Stimulated activated memory B cell treated with anti-CD40 and anti-IgM and Interleukin-4, amounts not matched to agents 10 μg/mL and 1 μg/mL and 100 μg/mL, for 72 hours (primary cell): ENCODE results near the gene HDAC4.

Source experiments
- ATAC-seq: fragments of 150-1000 bp; cut with Tn5 transposase; 2 replicates; pipeline ENCODE4 v1.10.0; 2021
- H3K27ac Mint-ChIP-seq: one replicate; pipeline ENCODE4 v1.8.0; 2022; ENCODE audit warnings: mild to moderate bottlenecking, mixed read lengths
- H3K27me3 Mint-ChIP-seq: one replicate; pipeline ENCODE4 v1.8.0; 2022; ENCODE audit warnings: mixed read lengths
- H3K36me3 Mint-ChIP-seq: one replicate; pipeline ENCODE4 v1.8.0; 2022; ENCODE audit warnings: mixed read lengths
- H3K4me1 Mint-ChIP-seq: one replicate; pipeline ENCODE4 v1.8.0; 2022; ENCODE audit warnings: mixed read lengths
- H3K4me3 Mint-ChIP-seq: one replicate; pipeline ENCODE4 v1.8.0; 2022; ENCODE audit warnings: mild to moderate bottlenecking, moderate library complexity, mixed read lengths
- H3K9me3 Mint-ChIP-seq: one replicate; pipeline ENCODE4 v1.8.0; 2022; ENCODE audit warnings: mixed read lengths

The HDAC4 gene

GRCh38 chr2:239193401-239193811, 207.4 kb downstream of the HDAC4 start:
- no peaks in the 10 kb centered on the region for H3K4me1 Mint-ChIP-seq

DNA sequence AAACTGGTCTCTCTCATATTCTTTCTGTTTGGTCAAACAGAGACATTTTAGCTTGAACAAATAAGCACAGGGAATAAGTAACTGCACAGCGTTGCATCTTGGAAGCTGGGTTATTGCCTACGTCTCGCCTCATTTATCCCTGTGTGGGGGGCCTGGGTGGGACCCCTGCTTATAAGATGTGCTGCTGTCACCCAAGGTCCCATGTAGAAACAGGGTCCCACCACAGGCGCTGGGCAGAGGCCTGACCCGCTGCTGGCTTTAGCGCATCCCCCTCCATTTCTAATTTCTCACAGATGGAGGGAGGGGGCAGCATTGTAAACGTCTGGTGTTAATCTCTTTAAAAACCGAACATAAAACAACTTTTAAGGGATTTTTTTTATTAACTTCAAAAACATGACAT, 207.8 kb downstream of the HDAC4 start:
- Mint-ChIP-seq H3K4me1 (no peaks in the 10 kb centered on the region), H3K27ac (no peak overlapping the region), H3K4me3 (no peak overlapping the region), H3K36me3 (peaks cover 37% of the 10 kb centered on the region), H3K27me3 (no peaks in the 10 kb centered on the region), H3K9me3 (no peaks in the 10 kb centered on the region)
- ATAC-seq: no peak

More at GRCh38 chr2:239193401-239193811, 207.4 kb downstream of the HDAC4 start:
- H3K4me3 Mint-ChIP-seq: no peak overlapping the region
- H3K36me3 Mint-ChIP-seq: peaks cover 37% of the 10 kb centered on the region
- H3K27me3 Mint-ChIP-seq: no peaks in the 10 kb centered on the region
- no peak overlapping the region for H3K27ac Mint-ChIP-seq
- ATAC-seq: no peak
- no peaks in the 10 kb centered on the region for H3K9me3 Mint-ChIP-seq

GRCh38 chr2:239192456-239192855, 208.4 kb downstream of the HDAC4 start:
- Mint-ChIP-seq H3K4me3 (no peak overlapping the region), H3K36me3 (peaks cover 37% of the 10 kb centered on the region), H3K27ac (no peak overlapping the region), H3K27me3 (no peaks in the 10 kb centered on the region), H3K4me1 (no peaks in the 10 kb centered on the region), H3K9me3 (no peaks in the 10 kb centered on the region)
- ATAC-seq: no peak

- Mint-ChIP-seq H3K4me3 (no peak overlapping the region), H3K36me3 (peaks cover 43% of the 10 kb centered on the region), H3K27ac (no peak overlapping the region), H3K4me1 (no peaks in the 10 kb centered on the region), H3K27me3 (no peaks in the 10 kb centered on the region), H3K9me3 (no peaks in the 10 kb centered on the region)
- no peak for ATAC-seq
These were observed 209.6 kb downstream of the HDAC4 start for GRCh38 chr2:239190921-239191885.

DNA sequence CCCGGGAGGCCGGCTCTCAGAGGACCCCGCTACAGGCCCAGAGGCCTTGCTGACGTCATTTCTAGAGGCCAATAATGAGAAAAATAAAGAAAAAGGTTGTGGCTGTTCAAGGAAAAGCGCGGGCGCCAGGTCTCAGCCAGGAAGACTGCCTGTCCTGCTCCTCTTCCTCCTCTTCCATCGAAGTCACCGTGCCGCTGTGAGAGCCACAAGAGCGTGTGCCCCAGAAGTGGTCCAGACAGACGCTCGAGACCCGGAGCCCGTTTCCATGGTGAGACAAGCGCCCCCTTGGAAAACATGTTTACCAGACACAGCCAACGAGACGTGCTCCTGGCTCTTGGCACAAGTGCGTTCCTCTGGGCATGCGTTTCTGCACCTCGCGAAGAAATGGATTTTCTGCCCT, 210.5 kb downstream of the HDAC4 start:
- Mint-ChIP-seq H3K4me1 (no peaks in the 10 kb centered on the region), H3K9me3 (no peaks in the 10 kb centered on the region), H3K4me3 (no peak overlapping the region), H3K36me3 (peaks cover 49% of the 10 kb centered on the region), H3K27me3 (no peaks in the 10 kb centered on the region), H3K27ac (no peak overlapping the region)
- no peak for ATAC-seq

- H3K4me1 Mint-ChIP-seq: no peaks in the 10 kb centered on the region
- no peak overlapping the region for H3K27ac Mint-ChIP-seq
- H3K36me3 Mint-ChIP-seq: peaks cover 49% of the 10 kb centered on the region
- ATAC-seq: no peak
- H3K9me3 Mint-ChIP-seq: no peaks in the 10 kb centered on the region
- H3K27me3 Mint-ChIP-seq: no peaks in the 10 kb centered on the region
- H3K4me3 Mint-ChIP-seq: no peak overlapping the region
These were observed 211.1 kb downstream of the HDAC4 start for GRCh38 chr2:239189711-239190131.

DNA sequence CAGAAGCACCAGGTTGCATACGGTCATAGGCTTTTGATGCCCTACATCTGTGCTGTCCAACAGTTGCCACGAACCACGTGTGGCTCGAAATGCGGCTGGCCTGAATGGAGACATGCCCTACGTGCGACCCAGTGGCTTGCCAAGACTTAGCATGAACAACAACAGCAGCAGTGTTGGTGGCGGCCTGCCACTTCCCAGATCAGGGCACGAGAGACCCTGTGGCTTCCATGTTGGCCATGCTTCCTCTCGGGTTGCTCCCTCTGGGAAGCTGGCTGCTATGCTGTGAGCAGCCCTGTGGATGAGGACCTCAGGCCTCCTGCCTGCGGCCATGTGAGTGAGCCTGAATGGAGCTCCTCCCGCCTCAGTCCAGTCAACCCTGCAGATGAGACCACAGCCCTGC, 212.3 kb downstream of the HDAC4 start:
- Mint-ChIP-seq H3K9me3 (no peaks in the 10 kb centered on the region), H3K27ac (no peak overlapping the region), H3K27me3 (no peaks in the 10 kb centered on the region), H3K36me3 (peaks cover 49% of the 10 kb centered on the region), H3K4me1 (no peaks in the 10 kb centered on the region), H3K4me3 (no peak overlapping the region)
- ATAC-seq: no peak

- H3K4me1 Mint-ChIP-seq: no peaks in the 10 kb centered on the region
- no peaks in the 10 kb centered on the region for H3K9me3 Mint-ChIP-seq
- no peak overlapping the region for H3K27ac Mint-ChIP-seq
- peaks cover 49% of the 10 kb centered on the region for H3K36me3 Mint-ChIP-seq
- no peaks in the 10 kb centered on the region for H3K27me3 Mint-ChIP-seq
- no peak overlapping the region for H3K4me3 Mint-ChIP-seq
- ATAC-seq: no peak
These were observed 213.2 kb downstream of the HDAC4 start for GRCh38 chr2:239187464-239188253.

DNA sequence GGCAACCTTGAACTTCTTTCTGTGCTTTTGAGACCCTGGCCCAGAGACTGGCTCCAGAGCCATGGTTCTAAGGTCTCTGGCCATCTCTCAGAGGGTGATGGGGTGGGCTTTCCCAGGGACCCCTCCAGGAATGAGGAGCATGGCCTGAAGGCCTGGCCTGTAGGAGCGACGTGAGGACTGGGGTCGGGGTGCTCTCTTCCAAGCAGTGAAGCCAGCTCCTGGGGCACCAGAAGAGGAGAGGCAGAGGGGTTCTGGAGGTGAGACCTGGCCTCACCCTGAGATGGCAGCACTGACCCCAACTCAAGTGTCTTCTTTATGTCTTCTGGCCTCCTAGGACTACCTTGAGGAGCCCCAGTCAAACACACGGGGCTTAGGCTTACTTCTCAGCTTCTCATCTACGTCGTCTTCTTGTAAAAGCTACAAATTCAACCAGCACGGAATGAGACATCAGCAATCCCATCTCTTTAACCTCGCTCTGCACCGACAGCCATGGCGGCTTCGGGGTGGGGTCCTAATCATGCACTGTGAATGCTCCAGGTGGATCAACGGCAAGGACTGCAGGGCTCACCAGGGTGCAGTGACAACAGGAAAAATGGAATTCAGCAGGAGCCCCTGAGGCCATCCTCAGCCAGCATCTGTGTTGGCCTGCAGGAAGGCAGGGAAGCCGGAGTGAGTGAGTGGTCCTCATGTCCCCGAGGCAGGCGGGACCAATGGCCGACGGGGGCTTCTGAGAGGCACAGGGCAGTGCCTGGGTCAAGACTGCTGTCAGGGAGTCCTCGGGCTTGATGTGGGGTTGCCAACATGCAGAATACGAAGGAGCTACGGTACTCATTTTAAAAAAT, 214.1 kb downstream of the HDAC4 start:
- Mint-ChIP-seq H3K4me3 (no peak overlapping the region), H3K36me3 (peaks cover 49% of the 10 kb centered on the region), H3K27ac (no peak overlapping the region), H3K27me3 (no peaks in the 10 kb centered on the region), H3K9me3 (no peaks in the 10 kb centered on the region), H3K4me1 (no peaks in the 10 kb centered on the region)
- no peak for ATAC-seq

DNA sequence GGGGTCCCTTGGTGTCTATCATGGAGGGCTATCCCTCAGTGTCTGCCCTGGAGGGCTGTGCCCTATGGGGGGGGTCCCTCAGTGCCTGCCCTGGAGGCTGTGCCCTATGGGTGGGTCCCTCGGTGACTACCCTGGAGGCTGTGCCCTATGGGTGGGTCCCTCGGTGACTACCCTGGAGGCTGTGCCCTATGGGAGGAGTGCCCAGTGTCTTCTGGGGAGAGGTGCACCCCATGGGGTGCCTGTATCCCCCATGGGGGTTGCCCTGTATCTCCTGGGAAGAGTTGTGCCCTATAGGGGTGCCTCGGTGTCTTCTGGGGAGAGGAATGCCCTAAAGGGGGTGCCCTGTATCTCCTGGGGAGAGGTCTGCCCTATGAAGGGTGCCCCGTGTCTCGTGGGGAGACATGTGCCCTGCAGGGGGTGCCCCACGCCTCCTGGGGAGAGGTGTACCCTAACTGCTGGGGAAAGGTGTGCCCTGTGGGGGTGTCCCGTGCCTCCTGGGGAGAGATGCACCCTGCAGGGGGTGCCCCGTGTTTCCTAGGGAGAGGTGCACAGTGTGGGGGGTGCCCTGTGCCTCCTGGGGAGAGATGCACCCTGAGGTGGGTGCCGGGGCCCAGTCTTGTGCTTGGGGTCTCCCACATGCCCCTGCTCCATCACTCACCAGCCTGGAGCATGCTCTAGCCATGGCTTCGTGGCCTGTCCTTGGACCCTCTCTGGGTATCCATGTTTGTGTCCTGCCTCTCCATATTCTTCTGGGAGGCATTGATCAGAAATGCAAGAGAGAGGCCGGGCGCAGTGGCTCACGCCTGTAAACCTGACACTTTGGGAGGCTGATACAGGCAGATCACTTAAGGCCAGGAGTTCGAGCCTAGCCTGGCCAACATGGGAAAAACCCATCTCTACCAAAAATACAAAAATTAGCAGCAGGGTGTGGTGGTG, 215.6 kb downstream of the HDAC4 start:
- H3K36me3 Mint-ChIP-seq: peaks cover 59% of the 10 kb centered on the region

GRCh38 chr2:239184179-239184578, 216.6 kb downstream of the HDAC4 start:
- H3K27me3 Mint-ChIP-seq: no peaks in the 10 kb centered on the region
- H3K9me3 Mint-ChIP-seq: no peaks in the 10 kb centered on the region
- no peaks in the 10 kb centered on the region for H3K4me1 Mint-ChIP-seq
- no peak overlapping the region for H3K4me3 Mint-ChIP-seq
- no peak for ATAC-seq
- peaks cover 58% of the 10 kb centered on the region for H3K36me3 Mint-ChIP-seq
- no peak overlapping the region for H3K27ac Mint-ChIP-seq

More for the DNA sequence above, 215.6 kb downstream of the HDAC4 start:
- peak; percentile 50 for ATAC-seq
- no peaks in the 10 kb centered on the region for H3K27me3 Mint-ChIP-seq
- H3K4me1 Mint-ChIP-seq: no peaks in the 10 kb centered on the region
- H3K27ac Mint-ChIP-seq: no peak overlapping the region
- no peaks in the 10 kb centered on the region for H3K9me3 Mint-ChIP-seq
- no peak overlapping the region for H3K4me3 Mint-ChIP-seq

- Mint-ChIP-seq H3K4me1 (no peaks in the 10 kb centered on the region), H3K9me3 (no peaks in the 10 kb centered on the region), H3K4me3 (no peak overlapping the region), H3K27me3 (no peaks in the 10 kb centered on the region), H3K27ac (no peak overlapping the region), H3K36me3 (peaks cover 60% of the 10 kb centered on the region)
- no peak for ATAC-seq
These were observed 217.6 kb downstream of the HDAC4 start for GRCh38 chr2:239182981-239183791.

DNA sequence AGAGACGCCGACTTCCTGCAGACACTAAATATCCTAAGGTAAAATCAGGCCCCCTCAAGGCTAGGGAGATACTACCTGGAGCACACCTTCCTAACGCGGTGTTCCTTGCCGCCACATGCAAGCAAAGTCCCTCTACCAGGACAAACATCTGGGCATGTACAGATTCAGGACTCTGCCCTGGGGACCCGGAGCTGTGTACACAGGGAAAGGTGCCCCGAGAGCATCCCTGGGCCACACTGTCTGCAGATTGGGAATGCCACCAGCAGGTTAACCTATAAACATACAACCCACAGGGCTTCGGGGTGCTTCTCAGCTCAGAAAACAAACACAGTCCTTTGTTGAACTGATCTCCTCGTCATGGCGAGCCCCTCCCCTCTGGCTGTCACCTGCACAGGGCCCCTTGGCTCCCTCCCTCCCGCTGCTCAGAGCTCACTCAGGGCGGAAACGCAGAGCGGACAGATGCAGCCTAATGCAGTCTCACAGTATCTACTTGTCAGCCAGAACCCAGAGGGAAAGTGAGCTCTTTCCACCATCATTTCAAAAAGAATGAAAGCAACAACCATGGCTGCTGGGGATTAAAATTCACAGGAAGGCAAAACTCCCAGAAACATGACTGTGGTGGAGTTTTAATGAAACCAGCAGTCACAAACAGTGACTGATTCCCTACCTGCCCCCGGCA, 218.8 kb downstream of the HDAC4 start:
- Mint-ChIP-seq H3K27me3 (no peaks in the 10 kb centered on the region), H3K4me3 (no peak overlapping the region), H3K9me3 (peaks cover 1% of the 10 kb centered on the region), H3K27ac (no peak overlapping the region), H3K4me1 (no peaks in the 10 kb centered on the region), H3K36me3 (peaks cover 60% of the 10 kb centered on the region)
- ATAC-seq: no peak
